GM12878 (cell line): ENCODE data around the gene WNK2. TPM values are rescaled to one million over a fixed set of nuclear protein-coding genes. Genes with fewer than 3 reads are reported as not detected.
A peak's percentile ranks its signal among the peaks of the same experiment; 100 is the strongest.

Experiments used
- ATAC-seq: fragments of 200-7000 bp; cut with Tn5 transposase; 3 replicates; pipeline ENCODE4 v1.9.1; 2020; ENCODE audit warnings: mild to moderate bottlenecking, moderate library complexity
- BruUV-seq: library from RNA; stranded (reverse); fragments of 400-500 nt; replicated peaks from 2 replicates; lab custom pipeline; 2021; lab: Mats Ljungman, UMichigan
- CTCF ChIA-PET: fragments of 300-600 bp; sonication (Branson Sonifier 250); formaldehyde crosslinking; extraction: SDS; loops from one replicate; lab custom pipeline; 2021; ENCODE audit warnings: inconsistent platforms; lab: Yijun Ruan, JAX
- POLR2A ChIA-PET: fragments of 350-600 bp; formaldehyde crosslinking; extraction: SDS; loops from one replicate; lab custom pipeline; 2021; ENCODE audit warnings: inconsistent platforms; lab: Charles Lee
- RAD21 ChIA-PET: fragments of 300-600 bp; sonication (Branson Sonifier 250); formaldehyde crosslinking; loops from one replicate; lab custom pipeline; 2023; ENCODE audit warnings: antibody characterized with exemption; ENCODE audit not compliant: unreplicated experiment; lab: Charles Lee
- SMC1A ChIA-PET: fragments of 300-600 bp; sonication (Branson Sonifier 250); formaldehyde crosslinking; loops from one replicate; lab custom pipeline; 2023; ENCODE audit not compliant: unreplicated experiment, uncharacterized antibody; lab: Charles Lee
- DNase-seq: peaks from one replicate; pipeline ENCODE4 v3.0.0-alpha.2; 2011; ENCODE audit warnings: low read depth, low spot score
- FAIRE-seq: peaks from 3 replicates; lab custom pipeline; 2011; peaks lifted over from hg19 to GRCh38; lab: Jason Lieb, UNC
- H2AFZ ChIP-seq: 2 replicates; pipeline ENCODE4 v1.6.0; 2011; ENCODE audit warnings: low read depth, low read length, control low read depth; ENCODE audit not compliant: control insufficient read depth
- H3K27ac ChIP-seq: 2 replicates; pipeline ENCODE4 v1.5.1; 2011; ENCODE audit warnings: control low read depth; ENCODE audit not compliant: control insufficient read depth, insufficient read depth
- H3K27me3 ChIP-seq, 2 experiments: replicated peaks in 1 of 2; 2 replicates each; pipeline versions ENCODE4 v1.6.0 to v1.6.1; 2011; ENCODE audit warnings: low read length in 1 of 2; ENCODE audit not compliant: control insufficient read depth in 2 of 2, insufficient read depth in 2 of 2
- H3K36me3 ChIP-seq, 2 experiments: 2 replicates each; pipeline ENCODE4 v1.5.1; 2011; ENCODE audit warnings: low read length in 1 of 2; ENCODE audit not compliant: control insufficient read depth in 2 of 2, insufficient read depth in 2 of 2
- H3K4me1 ChIP-seq: 2 replicates; pipeline ENCODE4 v1.6.1; 2011; ENCODE audit warnings: mild to moderate bottlenecking, low read length, moderate library complexity, mixed read lengths; ENCODE audit not compliant: control insufficient read depth, insufficient read depth
- H3K4me2 ChIP-seq: 2 replicates; pipeline ENCODE4 v1.6.0; 2011; ENCODE audit warnings: control low read depth; ENCODE audit not compliant: control insufficient read depth, insufficient read depth
- H3K4me3 ChIP-seq: fragments of 200-600 bp; sonication (generic); 2 replicates; pipeline ENCODE4 v1.5.1; 2016
- H3K79me2 ChIP-seq: 2 replicates; pipeline ENCODE4 v1.6.0; 2011; ENCODE audit warnings: low read length; ENCODE audit not compliant: control insufficient read depth, insufficient read depth
- H3K9ac ChIP-seq: 2 replicates; pipeline ENCODE4 v1.8.0; 2011; ENCODE audit warnings: low read length, control low read depth, mixed read lengths; ENCODE audit not compliant: control insufficient read depth, insufficient read depth
- H3K9me3 ChIP-seq: replicated peaks from 3 replicates; pipeline ENCODE4 v1.5.1; 2011; ENCODE audit warnings: mild to moderate bottlenecking, low read length; ENCODE audit not compliant: control insufficient read depth, insufficient read depth
- H4K20me1 ChIP-seq: 2 replicates; pipeline ENCODE4 v1.6.0; 2011; ENCODE audit not compliant: control insufficient read depth, insufficient read depth
- BHLHE40 ChIP-seq, 2 experiments: fragments of 450-650 bp in 1 of 2; IDR thresholded peaks; 2 replicates each; pipeline ENCODE4 v1.6.1; 2011 to 2017; ENCODE audit warnings: low read depth in 2 of 2, borderline replicate concordance in 1 of 2, improper control_type of control experiment in 1 of 2, low read length in 1 of 2, mild to moderate bottlenecking in 1 of 2
- MTA3 ChIP-seq: IDR thresholded peaks from 2 replicates; pipeline ENCODE4 v1.6.1; 2012; ENCODE audit warnings: low read length, inconsistent platforms, borderline replicate concordance
- WGBS: methylation state at CpG from one replicate; pipeline ENCODE4 v1.1.6; 2016; ENCODE audit warnings: low lambda C conversion rate; ENCODE audit not compliant: insufficient replicate concordance, insufficient coverage; ENCODE audit errors: missing lambda C conversion rate; 5-methylcytosine and 5-hydroxymethylcytosine counted together
- in situ Hi-C: fragments of 300-500 bp; cut with MboI; formaldehyde crosslinking; loops from 9 replicates; pipeline ENCODE4 v1.14.3; 2018; ENCODE audit warnings: mixed read lengths
- intact Hi-C: fragments of 100-400 bp; cut with micrococcal nuclease; formaldehyde crosslinking; loops from one replicate; pipeline ENCODE4 v1.14.2; 2022; ENCODE audit not compliant: unreplicated experiment
- polyA plus RNA-seq, 11 experiments: library from polyadenylated mRNA; depleted of rRNA in 4 of 11; unstranded in 6 of 11; stranded (reverse) in 5 of 11; fragments of >200 nt; fragmentation: Nextera tagmentation in 4 of 11; fragmentation: Illumina TruSeq in 1 of 11; extraction: Ambion mirVana in 4 of 11; extraction: Trizol in 1 of 11; gene quantifications; 1 replicate in 1 of 11; 2 replicates in 10 of 11; pipeline versions ENCODE4 v1.2.1 to v1.2.3, GENCODE V29; 2011 to 2016; ENCODE audit warnings: inconsistent platforms in 2 of 11, missing spikeins in 2 of 11, low read depth in 1 of 11
- total RNA-seq, 4 experiments: library from RNA; depleted of rRNA in 3 of 4; stranded (reverse); fragments of >200 nt in 3 of 4; fragmentation: Illumina TruSeq in 1 of 4; extraction: Trizol in 1 of 4; gene quantifications; 2 replicates each; pipeline versions ENCODE4 v1.2.1 to v1.2.3, GENCODE V29; 2013 to 2021
- TF ChIP-seq, protein P1 (sequence below): fragments of 450-650 bp; IDR thresholded peaks from 2 replicates; pipeline ENCODE4 v1.6.1; 2014; ENCODE audit warnings: mild to moderate bottlenecking
- TF ChIP-seq, protein P2 (sequence below): IDR thresholded peaks from 2 replicates; pipeline ENCODE4 v1.6.1; 2011; ENCODE audit warnings: borderline replicate concordance, low read depth, mild to moderate bottlenecking, moderate library complexity, low read length; ENCODE audit not compliant: insufficient read depth, poor library complexity, severe bottlenecking

The WNK2 gene
- total and polyA plus RNA-seq, 10 of the 15 experiments (the other 5 are each of a cell fraction or from before 2014, with no cell fraction given): 0.15 TPM; not detected in 9

DNA sequence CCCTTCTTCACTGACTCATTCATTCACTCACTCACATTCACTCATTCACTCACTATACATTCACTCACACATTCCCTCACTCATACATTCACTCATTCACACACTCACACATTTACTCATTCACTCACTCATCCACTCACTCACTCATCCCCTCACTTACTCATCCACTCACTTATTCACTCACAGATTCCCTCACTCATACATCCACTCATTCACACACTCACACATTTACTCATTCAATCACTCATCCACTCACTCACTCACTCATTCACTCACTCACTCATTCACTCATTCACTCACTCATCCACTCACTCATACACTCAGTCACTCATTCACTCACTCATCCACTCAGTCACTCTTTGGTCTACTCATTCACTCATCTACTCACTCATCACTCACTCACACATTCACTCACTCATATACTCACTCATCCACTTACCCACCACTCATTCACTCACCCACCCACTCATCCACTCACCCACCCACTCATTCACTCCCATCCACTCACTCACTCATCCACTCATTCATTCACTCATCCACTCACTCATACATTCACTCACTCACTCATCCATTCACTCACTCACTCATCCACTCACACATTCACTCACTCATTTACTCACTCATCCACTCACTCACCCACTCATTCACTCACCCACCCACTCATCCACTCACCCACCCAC lies 27.2 kb downstream of the WNK2 start:
- Histone ChIP-seq H3K36me3 (no peaks in the 10 kb centered on the region), H3K4me2 (no peak overlapping the region), H3K27me3 (no peaks in the 10 kb centered on the region; a peak in 1 of 4 replicates), H3K9me3 (no peaks in the 10 kb centered on the region; the same call in 1 of the 3 replicates), H3K4me1 (no peaks in the 10 kb centered on the region), H2AFZ (no peak overlapping the region), H3K79me2 (no peaks in the 10 kb centered on the region), H3K4me3 (no peak overlapping the region), H3K27ac (no peak overlapping the region), H4K20me1 (no peaks in the 10 kb centered on the region), H3K9ac (no peak overlapping the region)
- ChIA-PET SMC1A (no interaction called here), CTCF (no interaction called here), RAD21 (no interaction called here), POLR2A (no interaction called here)
- TF ChIP-seq, protein P1, sequence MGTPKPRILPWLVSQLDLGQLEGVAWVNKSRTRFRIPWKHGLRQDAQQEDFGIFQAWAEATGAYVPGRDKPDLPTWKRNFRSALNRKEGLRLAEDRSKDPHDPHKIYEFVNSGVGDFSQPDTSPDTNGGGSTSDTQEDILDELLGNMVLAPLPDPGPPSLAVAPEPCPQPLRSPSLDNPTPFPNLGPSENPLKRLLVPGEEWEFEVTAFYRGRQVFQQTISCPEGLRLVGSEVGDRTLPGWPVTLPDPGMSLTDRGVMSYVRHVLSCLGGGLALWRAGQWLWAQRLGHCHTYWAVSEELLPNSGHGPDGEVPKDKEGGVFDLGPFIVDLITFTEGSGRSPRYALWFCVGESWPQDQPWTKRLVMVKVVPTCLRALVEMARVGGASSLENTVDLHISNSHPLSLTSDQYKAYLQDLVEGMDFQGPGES: no peak
- TF ChIP-seq BHLHE40 (IDR thresholded peaks at IDR 0.05; ENCODE audit: borderline replicate concordance in 1 of 2, low read depth in 2 of 2, low read length in 1 of 2): no peak
- TF ChIP-seq, protein P2, sequence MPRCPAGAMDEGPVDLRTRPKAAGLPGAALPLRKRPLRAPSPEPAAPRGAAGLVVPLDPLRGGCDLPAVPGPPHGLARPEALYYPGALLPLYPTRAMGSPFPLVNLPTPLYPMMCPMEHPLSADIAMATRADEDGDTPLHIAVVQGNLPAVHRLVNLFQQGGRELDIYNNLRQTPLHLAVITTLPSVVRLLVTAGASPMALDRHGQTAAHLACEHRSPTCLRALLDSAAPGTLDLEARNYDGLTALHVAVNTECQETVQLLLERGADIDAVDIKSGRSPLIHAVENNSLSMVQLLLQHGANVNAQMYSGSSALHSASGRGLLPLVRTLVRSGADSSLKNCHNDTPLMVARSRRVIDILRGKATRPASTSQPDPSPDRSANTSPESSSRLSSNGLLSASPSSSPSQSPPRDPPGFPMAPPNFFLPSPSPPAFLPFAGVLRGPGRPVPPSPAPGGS: peak; percentile 63
- intact Hi-C loops: no loop called here
- DNase-seq: no peak
- in situ Hi-C loops: no loop called here
- no peak for ATAC-seq
- FAIRE-seq: no peak
- no TSS peak for BruUV-seq

DNA sequence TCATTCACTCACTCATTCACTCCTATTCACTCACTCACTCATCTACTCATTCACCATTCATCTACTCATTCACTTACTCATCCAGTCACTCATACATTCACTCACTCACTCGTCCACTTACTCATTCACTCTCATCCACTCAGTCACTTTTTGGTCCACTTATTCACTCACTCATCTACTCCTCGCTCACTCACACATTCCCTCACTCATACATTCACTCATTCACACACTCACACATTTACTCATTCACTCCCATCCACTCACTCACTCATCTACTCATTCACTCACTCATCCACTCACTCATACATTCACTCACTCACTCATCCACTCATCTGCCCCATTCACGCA lies 27.7 kb downstream of the WNK2 start:
- Histone ChIP-seq H3K4me1 (no peaks in the 10 kb centered on the region), H3K27me3 (no peaks in the 10 kb centered on the region; a peak in 1 of 4 replicates), H3K9me3 (no peaks in the 10 kb centered on the region; the same call in 1 of the 3 replicates), H3K79me2 (no peaks in the 10 kb centered on the region), H4K20me1 (no peaks in the 10 kb centered on the region), H3K9ac (no peak overlapping the region), H3K4me2 (no peak overlapping the region), H3K36me3 (no peaks in the 10 kb centered on the region), H2AFZ (no peak overlapping the region), H3K4me3 (no peak overlapping the region), H3K27ac (no peak overlapping the region)
- ChIA-PET CTCF (no interaction called here), RAD21 (no interaction called here), SMC1A (no interaction called here), POLR2A (no interaction called here)
- no peak for FAIRE-seq
- no peak for DNase-seq
- no peak for ATAC-seq
- intact Hi-C loops (no loop called here), in situ Hi-C loops (no loop called here)
- WGBS: 9% methylated on average over 3 of the region's 3 CpGs
- BruUV-seq: no TSS peak
- no peak for TF ChIP-seq MTA3
- TF ChIP-seq, protein P2: peak; percentile 71
